Stimulated activated naive B cell treated with anti-CD40 and anti-IgM and Interleukin-4, amounts not matched to agents 10 μg/mL and 1 μg/mL and 100 μg/mL, for 72 hours (primary cell): ENCODE data around the gene EZR.
"Not testable (repeated sequence)": the region's sequence is repeated elsewhere in the genome, so short reads cannot be mapped to it uniquely, and the experiment has no call there.

ENCODE experiments used
- ATAC-seq, 2 donors: fragments of 150-1000 bp; cut with Tn5 transposase; replicated peaks; 2 replicates each; pipeline ENCODE4 v1.10.0; 2021; ENCODE audit warnings: moderate library complexity in 1 of 2
- DNase-seq: peaks from one replicate; pipeline ENCODE4 v3.0.0; 2021
- H3K27ac Mint-ChIP-seq: one replicate; pipeline ENCODE4 v1.8.0; 2022; ENCODE audit warnings: mild to moderate bottlenecking, mixed read lengths
- H3K27me3 Mint-ChIP-seq, 2 donors: one replicate each; pipeline ENCODE4 v1.8.0; 2022; ENCODE audit warnings: mixed read lengths in 2 of 2
- H3K36me3 Mint-ChIP-seq, 2 donors: one replicate each; pipeline ENCODE4 v1.8.0; 2022; ENCODE audit warnings: mixed read lengths in 2 of 2, mild to moderate bottlenecking in 1 of 2
- H3K4me1 Mint-ChIP-seq, 2 donors: one replicate each; pipeline ENCODE4 v1.8.0; 2022; ENCODE audit warnings: mixed read lengths in 2 of 2, mild to moderate bottlenecking in 1 of 2
- H3K4me3 Mint-ChIP-seq, 2 donors: one replicate each; pipeline ENCODE4 v1.8.0; 2022; ENCODE audit warnings: mild to moderate bottlenecking in 2 of 2, mixed read lengths in 2 of 2, moderate library complexity in 1 of 2
- H3K9me3 Mint-ChIP-seq, 2 donors: one replicate each; pipeline ENCODE4 v1.8.0; 2022; ENCODE audit warnings: mixed read lengths in 2 of 2, mild to moderate bottlenecking in 1 of 2

EZR gene

DNA sequence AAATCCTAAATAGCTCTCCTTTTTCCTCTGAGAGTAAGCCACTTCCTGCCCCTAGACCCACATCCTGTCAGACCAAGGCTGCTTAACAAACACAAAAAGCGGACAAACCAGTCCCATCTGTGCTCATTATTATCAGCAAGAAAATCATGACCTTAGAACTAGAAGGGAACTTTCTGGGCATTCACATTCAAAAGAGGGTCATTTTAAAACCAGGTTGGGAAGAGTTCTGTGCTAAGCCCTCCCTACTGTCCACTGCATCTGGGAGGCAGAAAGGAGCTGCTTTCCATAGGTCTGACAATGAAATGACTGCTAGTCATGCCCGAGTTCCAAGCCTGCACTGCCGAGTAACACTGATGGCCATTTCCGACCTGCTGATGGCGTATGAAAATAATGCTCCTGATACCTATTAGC is 15.4 kb downstream of the EZR start:
- DNase-seq, result no peak
- ATAC-seq, result peak; percentile 66 to 83
- Mint-ChIP-seq H3K27ac (peak overlapping the region; percentile 81), H3K4me1 (peaks cover 60 to 95% of the 10 kb centered on the region in 2 donors), H3K4me3 (peak overlapping the region; percentile 4 to 49), H3K9me3 (no peaks in the 10 kb centered on the region), H3K36me3 (peaks cover 35 to 73% of the 10 kb centered on the region in 2 donors), H3K27me3 (no peaks in the 10 kb centered on the region)

DNA sequence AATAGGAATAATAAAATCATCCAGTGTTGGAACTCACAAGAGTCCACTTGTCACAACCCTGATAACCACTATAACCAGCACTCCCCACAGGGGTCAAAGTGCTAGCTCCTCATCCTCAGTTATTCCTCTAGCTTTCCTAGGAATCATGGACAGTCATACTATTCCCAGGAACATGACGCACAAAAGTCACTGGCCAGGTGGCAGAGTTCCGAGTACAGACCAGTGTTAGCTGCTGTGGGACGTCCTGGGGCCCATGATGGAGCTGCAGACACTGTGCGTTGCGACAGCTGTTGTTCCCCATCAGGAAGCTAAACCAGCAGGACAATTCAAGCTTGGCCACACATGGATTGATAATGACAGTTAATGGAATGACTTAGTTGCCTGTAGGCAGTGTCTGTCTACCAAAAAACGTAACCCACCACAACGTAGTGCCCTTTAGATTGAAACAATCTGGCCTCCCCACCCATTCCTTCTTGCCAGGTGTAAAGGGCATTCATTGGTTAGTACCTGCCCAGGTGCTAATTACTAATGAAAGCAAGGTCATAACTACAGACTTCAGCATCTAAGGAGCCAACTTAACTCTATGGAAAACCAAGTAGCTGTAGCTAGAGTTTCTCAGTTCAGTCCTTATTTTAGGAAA is 17.4 kb downstream of the EZR start:
- no peaks in the 10 kb centered on the region for H3K9me3 Mint-ChIP-seq
- peaks cover 59 to 94% of the 10 kb centered on the region in 2 donors for H3K4me1 Mint-ChIP-seq
- H3K27ac Mint-ChIP-seq, result peak overlapping the region; percentile 17
- ATAC-seq (no peak), DNase-seq (no peak)
- H3K36me3 Mint-ChIP-seq, result peaks cover 23 to 65% of the 10 kb centered on the region in 2 donors
- no peak overlapping the region for H3K4me3 Mint-ChIP-seq
- no peaks in the 10 kb centered on the region for H3K27me3 Mint-ChIP-seq

DNA sequence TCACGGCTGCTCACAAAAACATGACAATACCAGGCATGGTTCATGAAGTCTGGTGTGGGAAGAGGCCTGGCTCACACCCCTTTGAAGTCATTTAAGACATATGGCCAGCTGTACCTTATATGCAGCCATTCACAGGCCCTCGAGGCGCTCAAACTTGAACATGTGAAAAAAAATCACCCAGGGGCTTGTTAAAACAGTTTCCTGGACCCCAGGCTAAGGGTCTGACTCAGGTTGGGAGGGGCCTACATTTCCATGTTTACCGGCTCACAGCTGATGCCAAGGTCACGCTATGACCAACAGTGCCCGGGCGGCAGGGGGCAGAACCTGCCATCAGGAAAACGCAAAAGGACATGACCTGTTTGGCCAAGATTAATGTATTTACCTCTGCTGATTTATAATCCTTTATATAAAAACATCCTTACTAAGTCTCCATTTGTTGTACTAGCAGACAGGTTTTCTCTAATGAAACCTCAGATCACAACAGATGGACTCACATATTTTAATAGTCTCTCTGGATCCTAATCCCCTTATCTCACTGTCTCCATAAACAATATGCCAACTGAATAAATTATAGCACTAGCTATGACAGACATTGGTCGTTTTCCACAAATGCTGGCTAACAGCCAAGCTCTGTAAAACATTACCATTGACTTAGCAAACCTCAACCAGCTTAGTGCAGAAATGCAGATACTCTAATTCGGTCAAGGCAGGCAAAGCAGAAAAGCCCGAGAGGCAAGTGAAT is 19.9 kb downstream of the EZR start:
- H3K4me3 Mint-ChIP-seq, result peak overlapping the region; percentile 42 to 60
- peak overlapping the region; percentile 85 for H3K27ac Mint-ChIP-seq
- H3K4me1 Mint-ChIP-seq, result peaks cover 59 to 91% of the 10 kb centered on the region in 2 donors
- no peaks in the 10 kb centered on the region for H3K27me3 Mint-ChIP-seq
- peak in 1 of 2 donors; percentile 17 for ATAC-seq
- DNase-seq, result no peak
- H3K36me3 Mint-ChIP-seq, result peaks cover 22 to 63% of the 10 kb centered on the region in 2 donors
- H3K9me3 Mint-ChIP-seq, result no peaks in the 10 kb centered on the region

DNA sequence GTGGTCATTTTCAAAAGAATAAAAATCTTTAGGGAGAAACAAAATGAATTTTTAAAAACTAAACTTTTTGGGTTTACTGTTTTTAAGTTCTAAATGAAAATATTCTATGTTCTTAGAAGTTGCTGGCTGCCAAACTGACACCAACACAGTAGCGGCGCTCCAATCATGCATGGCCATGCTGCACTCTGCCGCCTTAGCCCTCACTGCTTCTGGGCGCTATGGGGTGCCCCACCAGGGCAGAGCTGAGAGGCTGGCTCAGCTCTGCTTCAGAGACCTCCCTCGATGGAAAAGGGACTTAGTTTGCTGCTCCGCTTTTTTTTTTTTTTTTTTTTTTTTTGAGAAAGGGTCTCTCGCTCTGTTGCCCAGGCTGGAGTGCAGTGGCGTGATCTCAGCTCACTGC is 20.9 kb downstream of the EZR start:
- Mint-ChIP-seq H3K27ac (peak overlapping the region; percentile 56), H3K9me3 (no peaks in the 10 kb centered on the region), H3K27me3 (no peaks in the 10 kb centered on the region), H3K36me3 (peaks cover 25 to 61% of the 10 kb centered on the region in 2 donors), H3K4me3 (peak overlapping the region; percentile 48 to 60), H3K4me1 (peaks cover 56 to 93% of the 10 kb centered on the region in 2 donors)
- ATAC-seq, result peak; percentile 36 to 44
- no peak for DNase-seq

DNA sequence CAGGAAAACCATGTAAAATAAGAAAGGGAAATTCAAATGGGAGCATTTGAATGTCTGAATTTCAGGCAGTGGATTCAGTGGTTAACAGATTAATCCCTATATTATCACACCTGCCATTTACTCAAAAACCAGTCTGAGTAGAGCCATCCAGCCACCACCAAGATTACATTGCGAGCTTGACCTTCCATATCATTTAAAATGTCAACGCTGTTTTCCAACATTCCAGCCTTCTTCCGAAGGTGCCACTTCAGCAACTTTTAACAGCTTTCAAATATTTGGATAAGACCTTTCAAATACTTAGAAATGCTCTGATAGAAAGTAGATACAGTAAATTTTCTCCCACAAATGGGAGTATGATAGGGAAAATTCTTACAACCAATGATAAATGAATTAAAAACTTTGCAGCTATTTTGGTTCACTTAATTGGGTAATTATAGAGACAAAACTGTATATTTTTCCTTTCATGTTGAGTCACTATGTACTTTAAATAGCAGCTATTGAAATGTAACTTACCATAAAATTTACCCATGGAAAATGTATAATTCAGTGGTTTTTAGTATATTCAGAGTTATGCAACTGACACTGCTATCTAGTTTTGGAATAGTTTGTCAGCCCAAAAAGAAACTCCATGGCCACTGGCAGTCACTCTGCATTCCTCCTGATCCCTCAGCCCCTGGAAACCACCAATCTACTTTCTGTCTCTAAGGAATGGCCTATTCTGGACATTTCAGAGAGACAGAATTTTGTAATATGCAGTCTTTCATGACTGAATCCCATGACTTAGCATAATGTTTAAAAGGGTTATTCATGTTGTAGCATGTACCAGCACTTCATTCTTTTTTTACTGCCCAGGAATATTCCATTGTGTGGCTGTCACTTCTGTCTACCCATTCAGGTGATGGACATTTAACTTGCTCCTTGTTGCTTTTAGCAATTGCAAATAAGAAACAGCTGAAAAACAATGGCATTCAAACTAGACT is 21.5 kb downstream of the EZR start:
- Mint-ChIP-seq H3K4me1 (peaks cover 57 to 92% of the 10 kb centered on the region in 2 donors), H3K4me3 (peak overlapping the region; percentile 48 to 49), H3K36me3 (peaks cover 27 to 61% of the 10 kb centered on the region in 2 donors), H3K27ac (peak overlapping the region; percentile 84), H3K27me3 (no peaks in the 10 kb centered on the region), H3K9me3 (no peaks in the 10 kb centered on the region)
- DNase-seq, result no peak
- ATAC-seq, result no peak

DNA sequence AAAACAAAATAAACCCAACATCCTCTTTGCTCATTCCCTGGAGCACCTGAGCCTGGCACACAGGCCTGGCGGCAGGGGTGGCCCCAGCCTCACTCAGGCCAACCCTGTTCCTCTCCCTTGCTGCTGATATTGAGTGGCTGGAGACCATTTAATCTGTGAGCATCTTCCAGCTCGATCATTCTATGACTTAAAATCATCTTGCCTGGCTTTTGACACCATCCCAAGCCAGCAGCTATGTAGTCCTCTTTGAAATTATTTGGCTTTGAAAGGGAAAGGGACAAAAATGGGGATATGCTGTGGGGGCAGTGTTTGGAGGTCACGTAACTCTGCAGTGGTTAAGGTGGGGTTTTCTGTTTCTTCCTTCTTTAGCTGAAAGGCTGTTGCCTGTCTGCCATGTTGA is 22.8 kb downstream of the EZR start:
- Mint-ChIP-seq H3K27me3 (no peaks in the 10 kb centered on the region), H3K27ac (peak overlapping the region; percentile 91), H3K4me1 (peaks cover 60 to 93% of the 10 kb centered on the region in 2 donors), H3K4me3 (peak overlapping the region in 1 of 2 donors; percentile 20), H3K9me3 (no peaks in the 10 kb centered on the region), H3K36me3 (peaks cover 27 to 58% of the 10 kb centered on the region in 2 donors)
- ATAC-seq (no peak), DNase-seq (no peak)

DNA sequence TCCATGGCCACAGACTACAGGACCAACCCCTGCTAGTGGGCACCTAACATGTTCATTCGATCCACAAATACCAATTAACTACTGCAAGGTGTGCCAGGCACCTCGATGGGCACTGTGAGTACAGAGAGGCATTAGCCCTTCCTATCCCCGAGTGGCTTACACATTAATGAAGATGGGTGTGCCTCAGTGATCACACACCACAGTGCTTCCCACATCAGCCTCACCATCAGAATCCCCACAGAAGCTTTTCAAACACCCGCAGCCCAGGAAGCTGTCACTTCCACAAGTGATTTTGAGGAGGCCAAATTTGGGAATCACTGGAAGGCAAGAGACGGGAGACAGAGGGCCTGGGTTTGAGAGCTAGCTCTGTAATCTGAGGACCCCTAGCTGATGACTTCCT is 23.7 kb downstream of the EZR start:
- ATAC-seq (no peak), DNase-seq (no peak)
- Mint-ChIP-seq H3K27ac (peak overlapping the region; percentile 91), H3K27me3 (no peaks in the 10 kb centered on the region), H3K36me3 (peaks cover 28 to 60% of the 10 kb centered on the region in 2 donors), H3K9me3 (no peaks in the 10 kb centered on the region), H3K4me1 (peaks cover 64 to 93% of the 10 kb centered on the region in 2 donors), H3K4me3 (peak overlapping the region; percentile 32 to 35)

DNA sequence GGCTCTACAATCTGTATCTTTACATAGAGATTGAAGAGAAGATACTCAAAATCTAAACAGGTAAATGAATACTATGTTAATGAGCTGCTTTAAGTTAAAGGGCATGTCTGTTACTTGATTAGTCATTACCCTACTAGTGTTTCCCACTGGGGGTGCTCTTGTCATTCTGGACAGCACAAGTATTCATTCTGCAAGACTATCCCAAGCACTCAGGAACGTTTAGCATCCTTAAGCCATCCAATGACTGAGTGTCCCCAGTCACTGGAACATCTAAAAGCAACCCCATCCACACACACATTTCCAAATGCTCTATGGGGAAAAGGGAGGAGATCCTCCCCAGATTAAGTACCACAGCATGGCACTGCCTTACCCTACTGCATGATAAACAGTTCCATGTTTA is 25.7 kb downstream of the EZR start:
- no peaks in the 10 kb centered on the region for H3K27me3 Mint-ChIP-seq
- H3K4me3 Mint-ChIP-seq, result peak overlapping the region in 1 of 2 donors; percentile 32
- ATAC-seq (peak; percentile 75 to 77), DNase-seq (no peak)
- no peaks in the 10 kb centered on the region for H3K9me3 Mint-ChIP-seq
- H3K36me3 Mint-ChIP-seq, result peaks cover 31 to 66% of the 10 kb centered on the region in 2 donors
- peak overlapping the region; percentile 31 for H3K27ac Mint-ChIP-seq
- peaks cover 65 to 94% of the 10 kb centered on the region in 2 donors for H3K4me1 Mint-ChIP-seq

DNA sequence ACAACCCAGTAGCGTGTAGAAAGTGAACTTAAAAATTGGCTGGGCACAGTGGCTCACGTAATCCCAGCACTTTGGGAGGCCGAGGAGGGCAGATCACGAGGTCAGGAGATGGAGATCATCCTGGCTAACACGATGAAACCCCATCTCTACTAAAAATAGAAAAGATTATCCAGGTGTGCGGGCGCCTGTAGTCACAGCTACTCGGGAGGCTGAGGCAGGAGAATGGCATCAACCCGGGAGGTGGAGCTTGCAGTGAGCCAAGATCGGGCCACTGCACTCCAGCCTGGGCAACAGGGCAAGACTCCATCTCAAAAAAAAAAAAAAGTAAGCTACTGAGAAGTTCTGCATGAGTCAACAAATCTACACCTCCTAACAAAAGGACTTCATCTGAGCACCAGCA is 26.7 kb downstream of the EZR start:
- Mint-ChIP-seq H3K4me3 (peak overlapping the region; percentile 38 to 60), H3K4me1 (peaks cover 62 to 91% of the 10 kb centered on the region in 2 donors), H3K36me3 (peaks cover 30 to 66% of the 10 kb centered on the region in 2 donors), H3K27ac (peak overlapping the region; percentile 87)
- not testable (repeated sequence) for DNase-seq, H3K9me3 Mint-ChIP-seq, ATAC-seq, H3K27me3 Mint-ChIP-seq

DNA sequence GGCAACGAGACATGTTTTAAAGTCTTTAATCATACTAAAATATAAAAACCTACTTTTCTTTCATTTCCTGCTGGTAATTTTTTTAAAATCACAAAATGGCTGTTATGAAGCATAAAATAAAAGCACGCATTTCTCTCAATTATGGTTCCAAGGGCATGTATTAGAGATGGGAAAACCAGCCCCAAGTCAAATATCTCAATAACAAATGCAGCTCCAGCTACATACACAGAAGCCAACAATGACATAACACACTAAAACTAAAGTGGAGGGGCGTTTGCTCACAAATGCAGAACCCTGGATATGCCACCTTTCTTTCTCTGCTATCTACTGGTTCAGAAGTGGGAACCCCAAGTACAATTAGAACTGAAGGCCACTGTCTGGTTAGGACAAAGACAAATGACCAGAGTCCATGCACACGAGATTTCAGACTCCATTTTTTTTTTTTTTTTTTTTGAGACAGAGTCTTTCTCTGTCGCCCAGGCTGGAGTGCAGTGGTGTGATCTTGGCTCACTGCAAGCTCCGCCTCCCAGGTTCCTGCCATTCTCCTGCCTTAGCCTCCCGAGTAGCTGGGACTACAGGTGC is 27.8 kb downstream of the EZR start:
- Mint-ChIP-seq H3K9me3 (no peaks in the 10 kb centered on the region), H3K4me3 (peak overlapping the region in 1 of 2 donors; percentile 46), H3K4me1 (peaks cover 56 to 83% of the 10 kb centered on the region in 2 donors), H3K27ac (peak overlapping the region; percentile 91), H3K36me3 (peaks cover 33 to 65% of the 10 kb centered on the region in 2 donors), H3K27me3 (no peaks in the 10 kb centered on the region)
- no peak for DNase-seq
- no peak for ATAC-seq

DNA sequence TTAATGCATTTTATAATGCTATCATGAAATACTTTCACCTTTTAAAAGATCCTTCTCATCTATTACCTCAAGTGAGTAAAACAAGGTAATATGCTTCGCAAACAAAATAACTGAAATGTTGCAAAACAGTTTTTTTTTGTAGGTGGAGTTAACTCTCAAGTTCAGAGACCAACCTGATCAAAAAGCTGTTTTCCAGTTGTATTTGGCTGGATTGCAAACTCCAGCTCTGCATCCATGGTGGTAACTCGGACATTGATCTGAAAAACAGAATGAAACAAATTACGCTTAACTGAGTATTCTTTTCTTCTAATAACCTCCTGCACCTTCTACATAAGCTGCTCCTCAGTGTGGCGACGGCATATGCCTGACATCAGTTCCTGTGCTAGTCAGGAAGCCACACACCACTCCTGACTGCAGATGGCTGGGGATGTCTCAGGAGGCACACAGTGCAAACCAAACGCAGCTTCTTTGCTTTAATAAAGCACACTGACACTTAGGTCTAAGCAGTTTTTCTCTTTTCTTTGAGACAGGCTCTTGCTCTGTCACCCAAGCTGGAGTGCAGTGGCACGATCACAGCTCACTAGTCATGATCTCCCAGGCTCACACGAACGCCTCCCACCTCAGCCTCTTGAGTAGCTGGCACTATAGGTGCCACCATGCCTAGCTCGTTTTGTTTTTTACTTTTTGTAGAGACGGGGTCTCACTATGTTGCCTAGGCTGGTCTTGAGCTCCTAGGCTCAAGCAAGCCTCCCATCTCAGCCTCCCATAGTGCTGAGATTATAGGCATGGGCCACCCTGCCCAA is 29.9 kb downstream of the EZR start:
- H3K27me3 Mint-ChIP-seq, result no peaks in the 10 kb centered on the region
- H3K27ac Mint-ChIP-seq, result peak overlapping the region; percentile 91
- no peaks in the 10 kb centered on the region for H3K9me3 Mint-ChIP-seq
- H3K4me3 Mint-ChIP-seq, result peak overlapping the region; percentile 7 to 62
- no peak for DNase-seq
- H3K4me1 Mint-ChIP-seq, result peaks cover 44 to 66% of the 10 kb centered on the region in 2 donors
- ATAC-seq, result peak; percentile 73 to 74
- peaks cover 36 to 65% of the 10 kb centered on the region in 2 donors for H3K36me3 Mint-ChIP-seq

DNA sequence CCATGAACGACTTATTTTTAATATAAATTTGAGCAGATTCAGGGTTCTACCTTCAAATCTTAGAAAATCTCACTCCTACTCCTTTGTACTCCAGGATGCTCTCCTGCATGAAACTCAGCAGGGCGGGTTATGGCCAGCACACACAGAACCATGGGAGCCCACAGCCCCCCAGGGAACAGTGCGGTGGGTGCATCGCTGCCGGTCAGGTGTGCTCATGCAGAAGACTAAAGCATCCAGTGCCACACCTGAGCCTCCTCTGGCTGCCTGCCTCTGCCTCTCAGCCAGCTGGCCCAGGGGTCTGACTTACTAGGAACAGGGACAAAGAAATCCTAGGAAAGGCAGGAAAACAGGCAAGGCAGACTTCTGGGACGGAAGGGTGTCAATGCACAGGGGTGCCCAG is 31.8 kb downstream of the EZR start:
- peaks cover 33 to 54% of the 10 kb centered on the region in 2 donors for H3K4me1 Mint-ChIP-seq
- no peak overlapping the region for H3K4me3 Mint-ChIP-seq

More for the DNA sequence above, 31.8 kb downstream of the EZR start:
- no peak for DNase-seq
- peaks cover 41 to 72% of the 10 kb centered on the region in 2 donors for H3K36me3 Mint-ChIP-seq
- no peaks in the 10 kb centered on the region for H3K9me3 Mint-ChIP-seq
- peak overlapping the region; percentile 86 for H3K27ac Mint-ChIP-seq
- no peak for ATAC-seq
- no peaks in the 10 kb centered on the region for H3K27me3 Mint-ChIP-seq
